B cell (primary cell): ENCODE data around the gene WNK4.

ENCODE experiments used
- EZH2 ChIP-seq: IDR thresholded peaks from 2 replicates; pipeline ENCODE4 v1.6.1; 2012; ENCODE audit warnings: borderline replicate concordance, low read depth, mild to moderate bottlenecking, moderate library complexity, low read length; ENCODE audit not compliant: insufficient read depth, poor library complexity, severe bottlenecking
- TF ChIP-seq, protein P1 (sequence below): fragments of 200-600 bp; IDR thresholded peaks from one replicate; pipeline ENCODE4 v1.8.0; 2022; ENCODE audit warnings: antibody characterized with exemption, mild to moderate bottlenecking

DNA sequence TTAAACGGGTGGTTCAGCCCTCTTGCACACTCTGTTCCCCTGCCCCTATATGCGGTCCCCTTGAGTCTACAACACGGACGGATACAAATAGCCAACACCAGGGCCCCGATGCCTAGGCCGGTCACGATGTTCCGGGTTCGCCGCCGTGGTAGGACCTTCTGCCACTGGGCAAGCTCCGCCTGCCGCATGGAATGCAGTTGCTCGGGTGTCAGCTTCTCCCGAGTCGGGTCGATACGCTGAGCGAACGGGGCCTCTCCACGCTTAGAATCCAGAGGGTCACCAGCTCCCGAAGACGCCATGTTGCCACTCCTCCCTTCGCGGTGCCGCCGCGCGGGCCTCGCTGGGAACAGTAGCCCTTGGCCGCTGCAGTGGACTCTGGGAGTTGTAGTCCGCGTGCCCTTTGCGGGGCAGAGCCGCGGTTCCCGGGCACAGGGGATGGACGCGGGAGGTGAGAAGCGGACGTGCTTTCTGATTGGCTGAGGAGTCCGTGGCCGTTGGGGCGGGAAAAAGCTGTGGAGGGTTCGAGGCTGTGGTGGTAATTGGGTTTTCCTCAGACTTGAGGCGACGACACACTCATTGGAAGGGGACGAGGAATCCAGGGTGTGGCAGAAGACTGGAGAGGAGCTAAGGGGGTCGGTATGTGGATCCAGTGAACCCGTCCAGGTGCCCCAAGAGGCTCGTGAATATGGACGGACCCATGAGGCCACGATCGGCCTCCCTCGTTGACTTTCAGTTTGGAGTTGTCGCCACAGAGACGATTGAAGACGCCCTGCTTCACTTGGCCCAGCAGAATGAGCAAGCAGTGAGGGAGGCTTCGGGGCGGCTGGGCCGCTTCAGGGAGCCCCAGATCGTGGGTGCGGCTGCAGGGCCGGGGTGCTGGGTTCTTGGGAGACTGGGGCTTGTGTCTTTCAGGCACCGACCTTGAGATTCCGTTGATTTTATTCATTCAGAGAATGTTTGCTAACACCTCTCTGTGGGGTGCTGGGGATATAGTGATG is 18.3 kb downstream of the WNK4 start, which contains the start of the genes CNTD1 and COA3:
- TF ChIP-seq, protein P1, sequence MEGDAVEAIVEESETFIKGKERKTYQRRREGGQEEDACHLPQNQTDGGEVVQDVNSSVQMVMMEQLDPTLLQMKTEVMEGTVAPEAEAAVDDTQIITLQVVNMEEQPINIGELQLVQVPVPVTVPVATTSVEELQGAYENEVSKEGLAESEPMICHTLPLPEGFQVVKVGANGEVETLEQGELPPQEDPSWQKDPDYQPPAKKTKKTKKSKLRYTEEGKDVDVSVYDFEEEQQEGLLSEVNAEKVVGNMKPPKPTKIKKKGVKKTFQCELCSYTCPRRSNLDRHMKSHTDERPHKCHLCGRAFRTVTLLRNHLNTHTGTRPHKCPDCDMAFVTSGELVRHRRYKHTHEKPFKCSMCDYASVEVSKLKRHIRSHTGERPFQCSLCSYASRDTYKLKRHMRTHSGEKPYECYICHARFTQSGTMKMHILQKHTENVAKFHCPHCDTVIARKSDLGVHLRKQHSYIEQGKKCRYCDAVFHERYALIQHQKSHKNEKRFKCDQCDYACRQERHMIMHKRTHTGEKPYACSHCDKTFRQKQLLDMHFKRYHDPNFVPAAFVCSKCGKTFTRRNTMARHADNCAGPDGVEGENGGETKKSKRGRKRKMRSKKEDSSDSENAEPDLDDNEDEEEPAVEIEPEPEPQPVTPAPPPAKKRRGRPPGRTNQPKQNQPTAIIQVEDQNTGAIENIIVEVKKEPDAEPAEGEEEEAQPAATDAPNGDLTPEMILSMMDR = no peak
- no peak for TF ChIP-seq EZH2
